Measurements from ENCODE around the gene PAQR8. TPM values are rescaled to one million over a fixed set of nuclear protein-coding genes. Genes with fewer than 3 reads are reported as not detected.

PAQR8 gene
- total RNA-seq, 1 experiment from 2014 or later = 3.6 TPM

DNA sequence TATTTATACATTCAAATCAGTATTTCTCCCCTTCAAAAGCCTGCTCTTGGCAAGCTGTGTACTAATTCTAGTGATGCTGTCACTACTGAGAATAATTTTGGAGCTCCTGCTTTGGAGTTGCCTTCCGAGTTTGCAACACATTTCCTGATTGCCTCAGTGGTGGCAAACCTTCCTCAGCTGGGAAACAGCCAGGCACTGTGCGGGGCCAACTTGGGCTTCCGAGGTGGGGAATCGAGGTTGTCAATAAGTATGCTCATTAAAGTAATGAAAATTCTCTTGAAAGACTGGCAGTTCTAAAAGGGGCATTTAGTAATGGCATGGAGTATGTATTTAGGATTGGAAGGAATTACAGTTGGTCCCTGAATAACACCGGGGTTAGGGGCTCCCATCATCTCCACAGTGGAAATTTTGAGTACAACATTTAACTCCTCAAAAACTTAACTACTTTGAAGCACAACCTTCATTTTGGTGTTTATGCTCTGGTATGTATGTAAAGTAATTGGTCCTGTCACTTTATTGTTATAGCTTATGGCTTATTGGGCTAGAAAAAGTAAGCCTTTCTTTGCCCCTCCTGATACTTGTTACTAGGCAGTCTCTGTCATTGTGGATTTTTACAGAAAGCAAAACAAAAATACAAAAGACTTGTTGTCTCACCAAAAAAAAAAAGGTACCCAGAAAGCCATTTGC, 2.7 kb downstream of the PAQR8 start:
- DNase-seq (ENCODE audit: low read depth, low spot score) (no peak), ATAC-seq (no peak)
- H3K27ac ChIP-seq (ENCODE audit: low read length) = no peak overlapping the region
- CTCF ChIA-PET = no interaction called here
- H3K36me3 ChIP-seq (ENCODE audit: control insufficient read depth, insufficient read depth, low read length) = no peaks in the 10 kb centered on the region; the same call in 1 of the 2 replicates
- H3K4me1 ChIP-seq (ENCODE audit: control insufficient read depth, insufficient read depth, low read length) = peaks cover 8% of the 10 kb centered on the region
- no peaks in the 10 kb centered on the region; the same call in 1 of the 2 replicates for H3K27me3 ChIP-seq (ENCODE audit: control insufficient read depth, insufficient read depth, low read length)
- no peak overlapping the region for H3K4me3 ChIP-seq (ENCODE audit: low read depth in 2 of 2, low read length in 2 of 2)
- in situ Hi-C loops (cut with HindIII; ENCODE audit: low pct_unique_long_range_greater_than_20kb, low sequenced_read_pairs) = no loop called here
- H3K9me3 ChIP-seq (ENCODE audit: control insufficient read depth, insufficient read depth, low read depth, low read length) = no peaks in the 10 kb centered on the region
- POLR2A ChIA-PET = no interaction called here
- TSS peak; percentile 63 for BruUV-seq (replicated peaks)
- TF ChIP-seq POLR2AphosphoS5 (IDR thresholded peaks at IDR 0.05; ENCODE audit: low read depth, low read length) = no peak
- no peak for TF ChIP-seq SIN3A (IDR thresholded peaks at IDR 0.05; ENCODE audit: borderline replicate concordance, insufficient read depth, low read depth, low read length)
- TF ChIP-seq TCF7L2 (IDR thresholded peaks at IDR 0.05; ENCODE audit: low read depth, low read length) = no peak
- TF ChIP-seq, protein P1, sequence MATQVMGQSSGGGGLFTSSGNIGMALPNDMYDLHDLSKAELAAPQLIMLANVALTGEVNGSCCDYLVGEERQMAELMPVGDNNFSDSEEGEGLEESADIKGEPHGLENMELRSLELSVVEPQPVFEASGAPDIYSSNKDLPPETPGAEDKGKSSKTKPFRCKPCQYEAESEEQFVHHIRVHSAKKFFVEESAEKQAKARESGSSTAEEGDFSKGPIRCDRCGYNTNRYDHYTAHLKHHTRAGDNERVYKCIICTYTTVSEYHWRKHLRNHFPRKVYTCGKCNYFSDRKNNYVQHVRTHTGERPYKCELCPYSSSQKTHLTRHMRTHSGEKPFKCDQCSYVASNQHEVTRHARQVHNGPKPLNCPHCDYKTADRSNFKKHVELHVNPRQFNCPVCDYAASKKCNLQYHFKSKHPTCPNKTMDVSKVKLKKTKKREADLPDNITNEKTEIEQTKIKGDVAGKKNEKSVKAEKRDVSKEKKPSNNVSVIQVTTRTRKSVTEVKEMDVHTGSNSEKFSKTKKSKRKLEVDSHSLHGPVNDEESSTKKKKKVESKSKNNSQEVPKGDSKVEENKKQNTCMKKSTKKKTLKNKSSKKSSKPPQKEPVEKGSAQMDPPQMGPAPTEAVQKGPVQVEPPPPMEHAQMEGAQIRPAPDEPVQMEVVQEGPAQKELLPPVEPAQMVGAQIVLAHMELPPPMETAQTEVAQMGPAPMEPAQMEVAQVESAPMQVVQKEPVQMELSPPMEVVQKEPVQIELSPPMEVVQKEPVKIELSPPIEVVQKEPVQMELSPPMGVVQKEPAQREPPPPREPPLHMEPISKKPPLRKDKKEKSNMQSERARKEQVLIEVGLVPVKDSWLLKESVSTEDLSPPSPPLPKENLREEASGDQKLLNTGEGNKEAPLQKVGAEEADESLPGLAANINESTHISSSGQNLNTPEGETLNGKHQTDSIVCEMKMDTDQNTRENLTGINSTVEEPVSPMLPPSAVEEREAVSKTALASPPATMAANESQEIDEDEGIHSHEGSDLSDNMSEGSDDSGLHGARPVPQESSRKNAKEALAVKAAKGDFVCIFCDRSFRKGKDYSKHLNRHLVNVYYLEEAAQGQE (IDR thresholded peaks at IDR 0.05; ENCODE audit: insufficient read depth in 1 of 2, low read depth in 2 of 2, low read length in 1 of 2) = no peak
- TF ChIP-seq, protein P2, sequence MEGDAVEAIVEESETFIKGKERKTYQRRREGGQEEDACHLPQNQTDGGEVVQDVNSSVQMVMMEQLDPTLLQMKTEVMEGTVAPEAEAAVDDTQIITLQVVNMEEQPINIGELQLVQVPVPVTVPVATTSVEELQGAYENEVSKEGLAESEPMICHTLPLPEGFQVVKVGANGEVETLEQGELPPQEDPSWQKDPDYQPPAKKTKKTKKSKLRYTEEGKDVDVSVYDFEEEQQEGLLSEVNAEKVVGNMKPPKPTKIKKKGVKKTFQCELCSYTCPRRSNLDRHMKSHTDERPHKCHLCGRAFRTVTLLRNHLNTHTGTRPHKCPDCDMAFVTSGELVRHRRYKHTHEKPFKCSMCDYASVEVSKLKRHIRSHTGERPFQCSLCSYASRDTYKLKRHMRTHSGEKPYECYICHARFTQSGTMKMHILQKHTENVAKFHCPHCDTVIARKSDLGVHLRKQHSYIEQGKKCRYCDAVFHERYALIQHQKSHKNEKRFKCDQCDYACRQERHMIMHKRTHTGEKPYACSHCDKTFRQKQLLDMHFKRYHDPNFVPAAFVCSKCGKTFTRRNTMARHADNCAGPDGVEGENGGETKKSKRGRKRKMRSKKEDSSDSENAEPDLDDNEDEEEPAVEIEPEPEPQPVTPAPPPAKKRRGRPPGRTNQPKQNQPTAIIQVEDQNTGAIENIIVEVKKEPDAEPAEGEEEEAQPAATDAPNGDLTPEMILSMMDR (IDR thresholded peaks at IDR 0.05) = no peak
- intact Hi-C loops (cut with micrococcal nuclease; ENCODE audit: unreplicated experiment) = no loop called here

- no peak overlapping the region for H3K4me3 ChIP-seq (ENCODE audit: low read depth in 2 of 2, low read length in 2 of 2)
- BruUV-seq (replicated peaks) = no TSS peak
- TF ChIP-seq, protein P1 (IDR thresholded peaks at IDR 0.05; ENCODE audit: insufficient read depth in 1 of 2, low read depth in 2 of 2, low read length in 1 of 2) = no peak
- no peak for TF ChIP-seq SIN3A (IDR thresholded peaks at IDR 0.05; ENCODE audit: borderline replicate concordance, insufficient read depth, low read depth, low read length)
- no peak for TF ChIP-seq POLR2AphosphoS5 (IDR thresholded peaks at IDR 0.05; ENCODE audit: low read depth, low read length)
- H3K9me3 ChIP-seq (ENCODE audit: control insufficient read depth, insufficient read depth, low read depth, low read length) = no peaks in the 10 kb centered on the region
- peaks cover 8% of the 10 kb centered on the region for H3K4me1 ChIP-seq (ENCODE audit: control insufficient read depth, insufficient read depth, low read length)
- no peaks in the 10 kb centered on the region; the same call in 1 of the 2 replicates for H3K36me3 ChIP-seq (ENCODE audit: control insufficient read depth, insufficient read depth, low read length)
- H3K27me3 ChIP-seq (ENCODE audit: control insufficient read depth, insufficient read depth, low read length) = no peaks in the 10 kb centered on the region; the same call in 1 of the 2 replicates
- intact Hi-C loops (cut with micrococcal nuclease; ENCODE audit: unreplicated experiment) (no loop called here), in situ Hi-C loops (cut with HindIII; ENCODE audit: low pct_unique_long_range_greater_than_20kb, low sequenced_read_pairs) (no loop called here)
- ATAC-seq (no peak), DNase-seq (ENCODE audit: low read depth, low spot score) (no peak)
- ChIA-PET POLR2A (no interaction called here), CTCF (no interaction called here)
- H3K27ac ChIP-seq (ENCODE audit: low read length) = no peak overlapping the region
Observed at GRCh38 chr6:52365317-52365716, 3.4 kb downstream of the PAQR8 start.

Data from Panc1 (cell line).